ENCODE results near the gene TNFSF13B.
"Not testable (repeated sequence)": the region's sequence is repeated elsewhere in the genome, so short reads cannot be mapped to it uniquely, and the experiment has no call there.

TNFSF13B gene

GRCh38 chr13:108266321-108266990, 3.1 kb upstream of the TNFSF13B start:
- H3K36me3 ChIP-seq = no peaks in the 10 kb centered on the region
- TF ChIP-seq, protein P1, sequence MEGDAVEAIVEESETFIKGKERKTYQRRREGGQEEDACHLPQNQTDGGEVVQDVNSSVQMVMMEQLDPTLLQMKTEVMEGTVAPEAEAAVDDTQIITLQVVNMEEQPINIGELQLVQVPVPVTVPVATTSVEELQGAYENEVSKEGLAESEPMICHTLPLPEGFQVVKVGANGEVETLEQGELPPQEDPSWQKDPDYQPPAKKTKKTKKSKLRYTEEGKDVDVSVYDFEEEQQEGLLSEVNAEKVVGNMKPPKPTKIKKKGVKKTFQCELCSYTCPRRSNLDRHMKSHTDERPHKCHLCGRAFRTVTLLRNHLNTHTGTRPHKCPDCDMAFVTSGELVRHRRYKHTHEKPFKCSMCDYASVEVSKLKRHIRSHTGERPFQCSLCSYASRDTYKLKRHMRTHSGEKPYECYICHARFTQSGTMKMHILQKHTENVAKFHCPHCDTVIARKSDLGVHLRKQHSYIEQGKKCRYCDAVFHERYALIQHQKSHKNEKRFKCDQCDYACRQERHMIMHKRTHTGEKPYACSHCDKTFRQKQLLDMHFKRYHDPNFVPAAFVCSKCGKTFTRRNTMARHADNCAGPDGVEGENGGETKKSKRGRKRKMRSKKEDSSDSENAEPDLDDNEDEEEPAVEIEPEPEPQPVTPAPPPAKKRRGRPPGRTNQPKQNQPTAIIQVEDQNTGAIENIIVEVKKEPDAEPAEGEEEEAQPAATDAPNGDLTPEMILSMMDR (IDR thresholded peaks at IDR 0.05) = no peak
- no peaks in the 10 kb centered on the region for H3K9me3 ChIP-seq
- H3K27me3 ChIP-seq = no peaks in the 10 kb centered on the region
- H3K27ac ChIP-seq = peak overlapping the region; percentile 97
- peak overlapping the region; percentile 50 for H3K4me3 ChIP-seq (ENCODE audit: low read depth in 1 of 2, low read length in 1 of 2)
- peaks cover 65 to 66% of the 10 kb centered on the region in 2 experiments for H3K4me1 ChIP-seq (ENCODE audit: control insufficient read depth in 1 of 2, insufficient read depth in 1 of 2, low read depth in 1 of 2, low read length in 1 of 2)

GRCh38 chr13:108267347-108267746, 2.2 kb upstream of the TNFSF13B start:
- Histone ChIP-seq H3K4me3 (ENCODE audit: low read depth in 1 of 2, low read length in 1 of 2) (peak overlapping the region; percentile 50), H3K9me3 (no peaks in the 10 kb centered on the region), H3K27ac (peak overlapping the region; percentile 97), H3K36me3 (no peaks in the 10 kb centered on the region), H3K4me1 (ENCODE audit: control insufficient read depth in 1 of 2, insufficient read depth in 1 of 2, low read depth in 1 of 2, low read length in 1 of 2) (peaks cover 72 to 75% of the 10 kb centered on the region in 2 experiments), H3K27me3 (no peaks in the 10 kb centered on the region)
- TF ChIP-seq, protein P1 (IDR thresholded peaks at IDR 0.05) = peak; percentile 15

GRCh38 chr13:108267855-108268254, 1.7 kb upstream of the TNFSF13B start:
- H3K9me3 ChIP-seq, H3K36me3 ChIP-seq, H3K27me3 ChIP-seq: not testable (repeated sequence)
- H3K4me3 ChIP-seq (ENCODE audit: low read depth in 1 of 2, low read length in 1 of 2) = peak overlapping the region in 1 of 2 experiments; percentile 75
- H3K4me1 ChIP-seq (ENCODE audit: control insufficient read depth in 1 of 2, insufficient read depth in 1 of 2, low read depth in 1 of 2, low read length in 1 of 2) = peaks cover 72 to 80% of the 10 kb centered on the region in 2 experiments
- peak overlapping the region; percentile 97 for H3K27ac ChIP-seq

- peak overlapping the region; percentile 1 to 75 for H3K4me3 ChIP-seq (ENCODE audit: low read depth in 1 of 2, low read length in 1 of 2)
- H3K9me3 ChIP-seq = no peaks in the 10 kb centered on the region
- H3K36me3 ChIP-seq = no peaks in the 10 kb centered on the region
- no peaks in the 10 kb centered on the region for H3K27me3 ChIP-seq
- peaks cover 75 to 88% of the 10 kb centered on the region in 2 experiments for H3K4me1 ChIP-seq (ENCODE audit: control insufficient read depth in 1 of 2, insufficient read depth in 1 of 2, low read depth in 1 of 2, low read length in 1 of 2)
- TF ChIP-seq, protein P1 (IDR thresholded peaks at IDR 0.05) = no peak
- peak overlapping the region; percentile 97 for H3K27ac ChIP-seq
Observed at GRCh38 chr13:108268466-108269112, 929 bp upstream of the TNFSF13B start.

- Histone ChIP-seq H3K36me3 (no peaks in the 10 kb centered on the region), H3K27me3 (no peaks in the 10 kb centered on the region), H3K4me1 (ENCODE audit: control insufficient read depth in 1 of 2, insufficient read depth in 1 of 2, low read depth in 1 of 2, low read length in 1 of 2) (peaks cover 72 to 77% of the 10 kb centered on the region in 2 experiments), H3K27ac (peak overlapping the region; percentile 97), H3K9me3 (no peaks in the 10 kb centered on the region), H3K4me3 (ENCODE audit: low read depth in 1 of 2, low read length in 1 of 2) (peak overlapping the region; percentile 75 to 86)
- TF ChIP-seq, protein P1 (IDR thresholded peaks at IDR 0.05) = no peak
Observed at GRCh38 chr13:108270442-108270841, 924 bp downstream of the TNFSF13B start.

- H3K4me3 ChIP-seq (ENCODE audit: low read depth in 1 of 2, low read length in 1 of 2) = peak overlapping the region; percentile 75 to 86
- H3K4me1 ChIP-seq (ENCODE audit: control insufficient read depth in 1 of 2, insufficient read depth in 1 of 2, low read depth in 1 of 2, low read length in 1 of 2) = peaks cover 54 to 58% of the 10 kb centered on the region in 2 experiments
- TF ChIP-seq, protein P1 (IDR thresholded peaks at IDR 0.05) = no peak
- peaks cover 5% of the 10 kb centered on the region for H3K36me3 ChIP-seq
- H3K9me3 ChIP-seq = no peaks in the 10 kb centered on the region
- H3K27ac ChIP-seq = peak overlapping the region; percentile 97
- no peaks in the 10 kb centered on the region for H3K27me3 ChIP-seq
Observed at GRCh38 chr13:108272333-108272732, 2.8 kb downstream of the TNFSF13B start.
